Activated CD4-positive, alpha-beta memory T cell treated with anti-CD3 and anti-CD28 coated beads, Interleukin-2, amount 10 ng/mL, durations not matched to agents 7 days and 5 days (primary cell): Measurements from ENCODE around the gene NCL. TPM values are rescaled to one million over a fixed set of nuclear protein-coding genes. Genes with fewer than 3 reads are reported as not detected.

ENCODE experiments used
- CTCF ChIA-PET: fragments of 350-600 bp; sonication (Branson Sonifier 250); formaldehyde crosslinking; loops from one replicate; lab custom pipeline; 2021; ENCODE audit warnings: antibody characterized with exemption, inconsistent platforms; lab: Charles Lee
- POLR2A ChIA-PET: fragments of 350-600 bp; sonication (Branson Sonifier 250); formaldehyde crosslinking; loops from one replicate; lab custom pipeline; 2021; ENCODE audit warnings: antibody characterized with exemption; lab: Charles Lee
- DNase-seq: peaks from one replicate; pipeline ENCODE4 v3.0.0-alpha.2; 2020
- H3K27ac Mint-ChIP-seq: one replicate; pipeline ENCODE4 v1.8.0; 2021; ENCODE audit warnings: mild to moderate bottlenecking, mixed read lengths
- H3K27me3 Mint-ChIP-seq: one replicate; pipeline ENCODE4 v1.8.0; 2021; ENCODE audit warnings: mixed read lengths
- H3K36me3 Mint-ChIP-seq: one replicate; pipeline ENCODE4 v1.8.0; 2021; ENCODE audit warnings: low read depth, mixed read lengths
- H3K4me1 Mint-ChIP-seq: one replicate; pipeline ENCODE4 v1.8.0; 2021; ENCODE audit warnings: mixed read lengths
- H3K4me3 Mint-ChIP-seq: one replicate; pipeline ENCODE4 v1.8.0; 2021; ENCODE audit warnings: mild to moderate bottlenecking, mixed read lengths
- H3K9me3 Mint-ChIP-seq: one replicate; pipeline ENCODE4 v1.8.0; 2021; ENCODE audit warnings: mixed read lengths
- total RNA-seq, 2 experiments: library from RNA; stranded (reverse); gene quantifications; one replicate each; pipeline ENCODE4 v1.2.3, GENCODE V29; 2021

The NCL gene
- total RNA-seq, 2 experiments from 2014 or later, result 454 to 476 TPM

GRCh38 chr2:231425811-231426703 is 38.2 kb downstream of the NCL start:
- H3K27me3 Mint-ChIP-seq, result peaks cover 2% of the 10 kb centered on the region
- CTCF ChIA-PET, result no interaction called here
- H3K4me3 Mint-ChIP-seq, result peak overlapping the region; percentile 45
- peaks cover 21% of the 10 kb centered on the region for H3K4me1 Mint-ChIP-seq
- peak; percentile 69 for DNase-seq
- peak overlapping the region; percentile 84 for H3K27ac Mint-ChIP-seq
- peaks cover 9% of the 10 kb centered on the region for H3K9me3 Mint-ChIP-seq
- peaks cover 6% of the 10 kb centered on the region for H3K36me3 Mint-ChIP-seq
- POLR2A ChIA-PET, result interaction anchor here (0.7 to 1.5 kb wide), 6 partner anchors 10 to 369 kb away, joined by 3 to 16 read pairs (median 3); partner anchors contain the start of genes NCL and PSMD1

GRCh38 chr2:231425291-231425810 is 38.9 kb downstream of the NCL start:
- Mint-ChIP-seq H3K27me3 (no peaks in the 10 kb centered on the region), H3K27ac (peak overlapping the region; percentile 84), H3K9me3 (peaks cover 3% of the 10 kb centered on the region), H3K4me3 (no peak overlapping the region), H3K4me1 (peaks cover 21% of the 10 kb centered on the region), H3K36me3 (peaks cover 4% of the 10 kb centered on the region)
- ChIA-PET POLR2A (interaction anchor here (0.7 to 1.5 kb wide), 5 partner anchors 10 to 368 kb away, joined by 3 to 16 read pairs (median 3); partner anchors contain the start of genes NCL and PSMD1), CTCF (interaction anchor here (0.6 kb wide), 1 partner anchor 14 kb away, joined by 3 read pairs; no protein-coding TSS in a partner anchor)
- no peak for DNase-seq

GRCh38 chr2:231423176-231423575 is 41.1 kb downstream of the NCL start:
- H3K4me3 Mint-ChIP-seq, result no peak overlapping the region
- H3K9me3 Mint-ChIP-seq, result no peaks in the 10 kb centered on the region
- DNase-seq, result no peak
- ChIA-PET CTCF (interaction anchor here (1.6 kb wide), 1 partner anchor 196 kb away, joined by 3 read pairs; no protein-coding TSS in a partner anchor), POLR2A (no interaction called here)
- no peaks in the 10 kb centered on the region for H3K36me3 Mint-ChIP-seq
- H3K4me1 Mint-ChIP-seq, result peaks cover 21% of the 10 kb centered on the region
- H3K27me3 Mint-ChIP-seq, result peaks cover 9% of the 10 kb centered on the region
- no peak overlapping the region for H3K27ac Mint-ChIP-seq

- peaks cover 20% of the 10 kb centered on the region for H3K4me1 Mint-ChIP-seq
- no peak for DNase-seq
- H3K36me3 Mint-ChIP-seq, result no peaks in the 10 kb centered on the region
- H3K27ac Mint-ChIP-seq, result no peak overlapping the region
- H3K9me3 Mint-ChIP-seq, result no peaks in the 10 kb centered on the region
- no peak overlapping the region for H3K4me3 Mint-ChIP-seq
- ChIA-PET POLR2A (no interaction called here), CTCF (no interaction called here)
- peaks cover 9% of the 10 kb centered on the region for H3K27me3 Mint-ChIP-seq
Observed at GRCh38 chr2:231422056-231422455, 42.2 kb downstream of the NCL start.

GRCh38 chr2:231421051-231421580 is 43.2 kb downstream of the NCL start:
- no peak for DNase-seq
- Mint-ChIP-seq H3K9me3 (no peaks in the 10 kb centered on the region), H3K27me3 (peaks cover 11% of the 10 kb centered on the region), H3K36me3 (no peaks in the 10 kb centered on the region), H3K27ac (no peak overlapping the region), H3K4me1 (peaks cover 11% of the 10 kb centered on the region), H3K4me3 (no peak overlapping the region)
- CTCF ChIA-PET, result no interaction called here
- POLR2A ChIA-PET, result no interaction called here

GRCh38 chr2:231418820-231419640 is 45.3 kb downstream of the NCL start:
- POLR2A ChIA-PET, result no interaction called here

GRCh38 chr2:231415029-231415428 is 49.3 kb downstream of the NCL start:
- CTCF ChIA-PET, result no interaction called here
- POLR2A ChIA-PET, result no interaction called here
- Mint-ChIP-seq H3K36me3 (peaks cover 10% of the 10 kb centered on the region), H3K9me3 (peaks cover 6% of the 10 kb centered on the region), H3K4me1 (no peaks in the 10 kb centered on the region), H3K27ac (no peak overlapping the region), H3K4me3 (no peak overlapping the region), H3K27me3 (peaks cover 54% of the 10 kb centered on the region)
- DNase-seq, result no peak

More at GRCh38 chr2:231418820-231419640, 45.3 kb downstream of the NCL start:
- Mint-ChIP-seq H3K9me3 (no peaks in the 10 kb centered on the region), H3K4me1 (no peaks in the 10 kb centered on the region), H3K36me3 (no peaks in the 10 kb centered on the region), H3K27me3 (peaks cover 24% of the 10 kb centered on the region), H3K27ac (no peak overlapping the region), H3K4me3 (no peak overlapping the region)
- CTCF ChIA-PET, result interaction anchor here (2.3 kb wide), 1 partner anchor 192 kb away, joined by 6 read pairs; no protein-coding TSS in a partner anchor
- no peak for DNase-seq

- H3K27me3 Mint-ChIP-seq, result peaks cover 51% of the 10 kb centered on the region
- H3K36me3 Mint-ChIP-seq, result peaks cover 10% of the 10 kb centered on the region
- H3K27ac Mint-ChIP-seq, result no peak overlapping the region
- POLR2A ChIA-PET, result interaction anchor here (1.5 kb wide), 1 partner anchor 15 kb away, joined by 3 read pairs; no protein-coding TSS in a partner anchor
- CTCF ChIA-PET, result interaction anchor here (3.3 kb wide), 1 partner anchor 186 kb away, joined by 11 read pairs; no protein-coding TSS in a partner anchor
- H3K4me3 Mint-ChIP-seq, result no peak overlapping the region
- no peaks in the 10 kb centered on the region for H3K4me1 Mint-ChIP-seq
- DNase-seq, result no peak
- peaks cover 6% of the 10 kb centered on the region for H3K9me3 Mint-ChIP-seq
Observed at GRCh38 chr2:231413921-231414476, 50.3 kb downstream of the NCL start.

GRCh38 chr2:231413456-231413855 is 50.8 kb downstream of the NCL start:
- no peak overlapping the region for H3K27ac Mint-ChIP-seq
- no peak overlapping the region for H3K4me3 Mint-ChIP-seq
- H3K27me3 Mint-ChIP-seq, result peaks cover 50% of the 10 kb centered on the region
- CTCF ChIA-PET, result interaction anchor here (3.3 kb wide), 1 partner anchor 186 kb away, joined by 11 read pairs; no protein-coding TSS in a partner anchor
- peaks cover 6% of the 10 kb centered on the region for H3K9me3 Mint-ChIP-seq
- H3K36me3 Mint-ChIP-seq, result peaks cover 10% of the 10 kb centered on the region
- DNase-seq, result no peak
- POLR2A ChIA-PET, result interaction anchor here (1.5 kb wide), 1 partner anchor 14 kb away, joined by 3 read pairs; no protein-coding TSS in a partner anchor
- H3K4me1 Mint-ChIP-seq, result no peaks in the 10 kb centered on the region

GRCh38 chr2:231412618-231412963 is 51.7 kb downstream of the NCL start:
- no peak overlapping the region for H3K27ac Mint-ChIP-seq
- CTCF ChIA-PET, result interaction anchor here (0.5 to 3.3 kb wide), 6 partner anchors 39 to 382 kb away, joined by 3 to 11 read pairs (median 5); no protein-coding TSS in a partner anchor
- H3K9me3 Mint-ChIP-seq, result peaks cover 6% of the 10 kb centered on the region
- no peak overlapping the region for H3K4me3 Mint-ChIP-seq
- peaks cover 49% of the 10 kb centered on the region for H3K27me3 Mint-ChIP-seq
- POLR2A ChIA-PET, result interaction anchor here (1.5 kb wide), 1 partner anchor 14 kb away, joined by 3 read pairs; no protein-coding TSS in a partner anchor
- peaks cover 10% of the 10 kb centered on the region for H3K36me3 Mint-ChIP-seq
- no peak for DNase-seq
- no peaks in the 10 kb centered on the region for H3K4me1 Mint-ChIP-seq

GRCh38 chr2:231411831-231412617 is 52.3 kb downstream of the NCL start:
- H3K27me3 Mint-ChIP-seq, result peaks cover 49% of the 10 kb centered on the region
- ChIA-PET CTCF (interaction anchor here (0.9 to 3.3 kb wide), 7 partner anchors 12 to 308 kb away, joined by 3 to 11 read pairs (median 5); no protein-coding TSS in a partner anchor), POLR2A (no interaction called here)
- H3K4me3 Mint-ChIP-seq, result no peak overlapping the region
- peak; percentile 62 for DNase-seq
- peaks cover under 1% of the 10 kb centered on the region for H3K4me1 Mint-ChIP-seq
- H3K36me3 Mint-ChIP-seq, result peaks cover 10% of the 10 kb centered on the region
- no peak overlapping the region for H3K27ac Mint-ChIP-seq
- H3K9me3 Mint-ChIP-seq, result peaks cover 6% of the 10 kb centered on the region
